ENCODE measurements around the gene KRT36.

The KRT36 gene

GRCh38 chr17:41478237-41478636 lies 11.5 kb downstream of the KRT36 start:
- DNase-seq (ENCODE audit: low read depth, low spot score), result no peak

- DNase-seq (ENCODE audit: low read depth, low spot score), result no peak
Observed at GRCh38 chr17:41476866-41477815, 12.6 kb downstream of the KRT36 start.

- no peak for DNase-seq (ENCODE audit: low read depth, low spot score)
Observed at GRCh38 chr17:41475421-41475820, 14.3 kb downstream of the KRT36 start.

GRCh38 chr17:41474863-41475262 lies 14.8 kb downstream of the KRT36 start:
- no peak for DNase-seq (ENCODE audit: low read depth, low spot score)

- DNase-seq (ENCODE audit: low read depth, low spot score), result no peak
Observed at GRCh38 chr17:41468346-41468745, 21.4 kb downstream of the KRT36 start.

GRCh38 chr17:41467561-41467960 lies 22.1 kb downstream of the KRT36 start:
- no peak for DNase-seq (ENCODE audit: low read depth, low spot score)

DNA sequence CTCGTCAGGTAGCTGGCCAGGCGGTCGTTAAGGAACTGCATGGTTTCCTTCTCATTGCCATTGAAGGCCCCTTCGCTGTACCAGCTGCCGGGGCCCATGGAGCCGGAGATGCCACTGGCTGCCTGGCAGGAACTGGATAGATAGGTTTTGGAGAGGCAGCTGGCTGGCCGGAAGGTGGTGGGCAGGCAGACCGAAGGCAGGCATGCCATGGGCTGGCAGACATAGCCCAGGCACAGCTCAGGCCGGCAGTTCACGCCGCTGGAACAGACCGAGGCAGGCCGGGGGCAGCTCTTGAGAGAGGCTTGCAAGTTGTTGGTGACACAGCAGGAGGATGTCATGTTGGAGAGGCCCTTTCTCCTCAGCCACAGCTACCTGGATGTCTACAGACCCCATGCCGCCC lies 22.7 kb downstream of the KRT36 start, which contains the start of gene KRT32:
Gene KRT32, minus strand, starts transcription at position 399 of the 400 bp plus-strand sequence. Its CDS starts 61 bp downstream, at position 338.
- DNase-seq (ENCODE audit: low read depth, low spot score), result no peak

- no peak for DNase-seq (ENCODE audit: low read depth, low spot score)
Observed at GRCh38 chr17:41464682-41465081, 25.0 kb downstream of the KRT36 start.

GRCh38 chr17:41464173-41464572 lies 25.5 kb downstream of the KRT36 start:
- DNase-seq (ENCODE audit: low read depth, low spot score), result no peak

- no peak for DNase-seq (ENCODE audit: low read depth, low spot score)
Observed at GRCh38 chr17:41463746-41464145, 26.0 kb downstream of the KRT36 start.

GRCh38 chr17:41462705-41463104 lies 27.0 kb downstream of the KRT36 start:
- no peak for DNase-seq (ENCODE audit: low read depth, low spot score)

DNA sequence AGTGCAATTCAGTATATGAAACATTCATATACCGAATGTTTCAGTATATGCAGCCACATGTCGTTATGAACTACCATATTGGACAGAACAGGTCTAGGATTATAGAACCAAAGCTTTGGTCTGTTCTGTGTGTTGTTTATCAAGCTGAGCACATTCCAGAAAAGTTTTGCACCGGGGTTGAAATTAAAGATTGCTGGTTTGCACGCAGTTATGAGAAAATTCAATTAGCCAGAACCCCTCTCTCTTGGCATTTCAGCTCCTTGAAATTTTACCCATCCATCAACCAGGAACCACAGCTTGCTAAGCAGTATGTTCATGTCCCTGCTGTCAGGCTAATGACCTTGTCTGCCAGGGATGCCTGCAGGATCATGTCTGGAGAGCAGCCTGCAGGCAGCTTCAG lies 32.0 kb downstream of the KRT36 start:
- no peak for DNase-seq (ENCODE audit: low read depth, low spot score)

DNA sequence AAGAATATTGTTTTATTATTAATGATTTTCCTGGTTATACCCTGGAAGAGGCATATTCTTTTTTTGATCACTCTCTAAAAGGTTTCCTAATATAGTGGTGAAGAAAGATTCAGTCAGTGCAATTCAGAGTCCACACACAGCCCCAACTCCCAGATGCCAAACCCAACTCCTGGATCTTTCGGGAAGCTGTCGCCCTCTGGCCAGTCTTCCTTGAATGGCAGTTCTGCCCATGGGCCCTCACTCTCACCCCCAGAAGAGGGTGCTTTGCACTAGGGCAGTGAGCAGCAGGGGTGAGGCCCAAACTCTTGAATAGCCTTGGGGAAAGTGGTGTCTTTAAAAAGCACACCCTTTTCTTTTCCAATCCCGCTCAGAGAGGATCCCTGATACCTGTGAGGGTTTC lies 33.5 kb downstream of the KRT36 start:
- no peak for DNase-seq (ENCODE audit: low read depth, low spot score)

- DNase-seq (ENCODE audit: low read depth, low spot score), result no peak
Observed at GRCh38 chr17:41455236-41455635, 34.5 kb downstream of the KRT36 start.

GRCh38 chr17:41453066-41453465 lies 36.6 kb downstream of the KRT36 start:
- DNase-seq (ENCODE audit: low read depth, low spot score), result no peak

DNA sequence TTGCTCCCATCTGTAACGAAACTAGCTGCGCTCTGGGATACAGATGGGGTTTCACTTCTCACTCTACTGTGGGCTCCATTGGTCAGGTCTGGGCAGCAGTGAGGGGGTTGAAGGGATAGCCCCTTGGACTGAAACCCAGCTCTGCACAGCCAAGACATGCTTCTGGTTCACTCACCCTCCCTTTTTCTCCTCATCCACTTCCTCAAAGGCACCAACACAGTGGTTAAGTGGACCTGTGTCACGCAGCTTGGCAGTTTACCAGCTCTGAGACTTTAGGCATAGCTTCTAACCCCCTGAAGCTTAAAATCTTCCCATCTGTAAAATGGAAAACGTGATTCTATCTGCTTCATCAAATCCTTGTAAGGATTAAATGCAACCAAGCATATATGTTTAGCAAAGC lies 37.4 kb downstream of the KRT36 start:
- no peak for DNase-seq (ENCODE audit: low read depth, low spot score)

DNA sequence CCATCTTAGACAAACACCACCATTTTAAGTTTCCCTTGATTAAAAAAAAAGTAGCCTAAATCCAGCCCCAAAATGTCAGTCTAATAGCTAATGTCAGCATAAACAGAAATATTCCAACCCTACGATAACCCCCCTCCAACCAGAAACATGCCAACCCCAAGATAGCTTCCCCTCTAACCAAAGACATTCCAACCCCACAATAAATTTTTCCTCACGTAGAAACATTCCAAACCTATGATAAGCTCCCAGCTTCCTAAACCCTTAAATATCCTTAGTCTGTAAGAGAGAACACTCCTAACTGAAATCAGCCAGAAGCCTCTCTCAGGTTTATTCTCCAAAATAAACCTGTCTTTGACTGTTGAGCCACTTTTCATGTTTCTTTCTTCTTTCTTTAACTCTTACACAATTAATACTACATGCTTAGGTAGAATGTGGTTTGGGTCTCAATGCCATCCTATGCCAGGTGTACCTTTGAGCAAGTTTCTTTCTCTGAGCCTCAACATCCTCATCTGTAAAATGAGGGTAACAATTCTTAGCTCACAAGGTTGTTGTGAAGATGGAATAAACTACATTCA lies 38.5 kb downstream of the KRT36 start:
- no peak for DNase-seq (ENCODE audit: low read depth, low spot score)

- no peak for DNase-seq (ENCODE audit: low read depth, low spot score)
Observed at GRCh38 chr17:41449008-41449407, 40.7 kb downstream of the KRT36 start.

GRCh38 chr17:41448506-41448905 lies 41.2 kb downstream of the KRT36 start:
- DNase-seq (ENCODE audit: low read depth, low spot score), result no peak

- no peak for DNase-seq (ENCODE audit: low read depth, low spot score)
Observed at GRCh38 chr17:41446806-41447205, 42.9 kb downstream of the KRT36 start.

DNA sequence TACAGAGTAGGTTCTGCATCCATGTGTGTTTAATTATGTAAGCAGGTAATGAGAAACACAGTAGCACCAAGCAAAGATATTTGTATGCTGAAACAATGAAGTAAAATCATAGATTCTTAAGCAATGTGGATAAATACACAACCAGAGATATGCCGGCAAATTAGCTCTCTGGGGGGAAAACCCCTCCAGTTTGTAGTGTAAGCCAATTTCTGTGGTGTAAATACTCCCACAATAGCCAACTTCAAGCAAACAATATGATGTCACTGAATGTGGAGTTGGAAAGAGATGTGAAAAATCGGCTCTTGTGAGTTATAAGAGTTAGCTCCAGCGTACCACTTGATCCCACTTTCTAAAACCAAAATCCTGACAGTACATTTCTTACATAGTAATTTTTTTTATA lies 45.1 kb downstream of the KRT36 start:
- no peak for DNase-seq (ENCODE audit: low read depth, low spot score)

- DNase-seq (ENCODE audit: low read depth, low spot score), result no peak
Observed at GRCh38 chr17:41444186-41444585, 45.5 kb downstream of the KRT36 start.

GRCh38 chr17:41442739-41443138 lies 47.0 kb downstream of the KRT36 start:
- DNase-seq (ENCODE audit: low read depth, low spot score), result no peak
